ENCODE data around the gene KIAA1958. TPM values are rescaled to one million over a fixed set of nuclear protein-coding genes. Genes with fewer than 3 reads are reported as not detected.
A peak's percentile ranks its signal among the peaks of the same experiment; 100 is the strongest.

Gene KIAA1958
- total and polyA plus RNA-seq, 2 experiments from 2014 or later: 9.4 to 41.7 TPM

DNA sequence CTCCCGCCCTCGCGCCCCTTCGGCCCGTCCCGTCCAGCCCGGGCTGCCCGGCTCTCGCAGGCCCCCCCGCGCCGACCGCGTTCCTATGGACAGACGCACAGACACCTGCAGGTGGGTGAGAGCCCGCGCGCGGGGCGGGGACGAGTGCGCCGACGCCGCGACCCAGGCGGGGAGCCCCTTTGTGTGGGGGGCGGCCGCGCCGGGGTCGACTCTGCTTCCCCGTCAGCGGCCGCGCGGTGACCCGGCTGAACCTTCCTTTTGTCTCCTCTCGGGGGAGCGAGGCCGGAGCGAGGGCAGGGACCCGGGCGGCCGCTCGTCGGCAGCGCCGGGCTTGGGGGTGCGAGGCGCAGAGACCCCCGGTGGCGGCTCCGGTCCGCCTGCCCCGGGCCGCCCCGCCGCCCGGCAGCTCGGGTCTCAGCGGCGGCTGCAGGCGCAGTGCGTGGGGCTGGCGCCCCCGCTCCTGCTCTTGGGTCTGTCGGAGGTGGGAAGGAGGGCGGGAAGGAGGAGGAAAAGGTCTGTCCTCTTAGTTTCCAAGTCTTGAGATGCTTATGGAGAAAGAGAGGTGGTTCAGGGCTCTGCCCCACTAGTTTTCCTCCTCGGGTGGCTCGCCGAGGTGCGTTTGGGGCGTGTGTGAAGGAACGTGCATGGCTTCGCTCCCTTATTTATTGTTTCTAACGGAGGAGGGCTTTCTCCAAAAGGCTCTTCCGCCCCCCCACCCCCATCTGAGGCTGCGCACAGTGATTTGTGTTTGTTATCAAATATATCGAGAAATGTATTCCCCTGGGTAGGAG is 576 bp downstream of the KIAA1958 start:
- H3K36me3 ChIP-seq (ENCODE audit: insufficient read depth): no peaks in the 10 kb centered on the region
- H3K27ac ChIP-seq (ENCODE audit: low read depth): 0 out of 2 replicates have a peak overlapping the region, but pooled peaks have one; percentile 60
- DNase-seq (ENCODE audit: low spot score) (peak; percentile 71), ATAC-seq (peak; percentile 40)
- H3K9me2 ChIP-seq (ENCODE audit: insufficient read depth): no peaks in the 10 kb centered on the region
- H4K20me1 ChIP-seq (replicated peaks; ENCODE audit: insufficient read depth): peaks cover 12% of the 10 kb centered on the region
- Mint-ChIP-seq H3K4me3 (peak overlapping the region; percentile 97), H3K36me3 (ENCODE audit: low read depth) (peaks cover 3% of the 10 kb centered on the region), H3K9me3 (no peaks in the 10 kb centered on the region), H3K27me3 (ENCODE audit: insufficient read depth, low read depth, poor library complexity) (peaks cover 16% of the 10 kb centered on the region), H3K27ac (peak overlapping the region; percentile 95), H3K4me1 (peaks cover 34% of the 10 kb centered on the region)
- H3K4me3 ChIP-seq: peak overlapping the region; percentile 83
- H3F3A ChIP-seq (replicated peaks; ENCODE audit: low read depth): no peaks in the 10 kb centered on the region
- peaks cover 33% of the 10 kb centered on the region for H3K4me1 ChIP-seq (ENCODE audit: insufficient read depth)
- H3K27me3 ChIP-seq (ENCODE audit: insufficient read depth): no peaks in the 10 kb centered on the region
- TF ChIP-seq, protein P1, sequence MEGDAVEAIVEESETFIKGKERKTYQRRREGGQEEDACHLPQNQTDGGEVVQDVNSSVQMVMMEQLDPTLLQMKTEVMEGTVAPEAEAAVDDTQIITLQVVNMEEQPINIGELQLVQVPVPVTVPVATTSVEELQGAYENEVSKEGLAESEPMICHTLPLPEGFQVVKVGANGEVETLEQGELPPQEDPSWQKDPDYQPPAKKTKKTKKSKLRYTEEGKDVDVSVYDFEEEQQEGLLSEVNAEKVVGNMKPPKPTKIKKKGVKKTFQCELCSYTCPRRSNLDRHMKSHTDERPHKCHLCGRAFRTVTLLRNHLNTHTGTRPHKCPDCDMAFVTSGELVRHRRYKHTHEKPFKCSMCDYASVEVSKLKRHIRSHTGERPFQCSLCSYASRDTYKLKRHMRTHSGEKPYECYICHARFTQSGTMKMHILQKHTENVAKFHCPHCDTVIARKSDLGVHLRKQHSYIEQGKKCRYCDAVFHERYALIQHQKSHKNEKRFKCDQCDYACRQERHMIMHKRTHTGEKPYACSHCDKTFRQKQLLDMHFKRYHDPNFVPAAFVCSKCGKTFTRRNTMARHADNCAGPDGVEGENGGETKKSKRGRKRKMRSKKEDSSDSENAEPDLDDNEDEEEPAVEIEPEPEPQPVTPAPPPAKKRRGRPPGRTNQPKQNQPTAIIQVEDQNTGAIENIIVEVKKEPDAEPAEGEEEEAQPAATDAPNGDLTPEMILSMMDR (conservative IDR thresholded peaks at IDR 0.05; ENCODE audit: low read depth in 2 of 2): no peak
- peak; percentile 45; the same call in 1 of the 2 replicates for TF ChIP-seq CREB1 (CRISPR knock-in tag; IDR thresholded peaks at IDR 0.05; ENCODE audit: low read depth)
- H3K79me2 ChIP-seq (replicated peaks; ENCODE audit: insufficient read depth): peaks cover 57% of the 10 kb centered on the region
- no peak overlapping the region for H2AFZ ChIP-seq
- peak overlapping the region; percentile 85 for H3K4me2 ChIP-seq

DNA sequence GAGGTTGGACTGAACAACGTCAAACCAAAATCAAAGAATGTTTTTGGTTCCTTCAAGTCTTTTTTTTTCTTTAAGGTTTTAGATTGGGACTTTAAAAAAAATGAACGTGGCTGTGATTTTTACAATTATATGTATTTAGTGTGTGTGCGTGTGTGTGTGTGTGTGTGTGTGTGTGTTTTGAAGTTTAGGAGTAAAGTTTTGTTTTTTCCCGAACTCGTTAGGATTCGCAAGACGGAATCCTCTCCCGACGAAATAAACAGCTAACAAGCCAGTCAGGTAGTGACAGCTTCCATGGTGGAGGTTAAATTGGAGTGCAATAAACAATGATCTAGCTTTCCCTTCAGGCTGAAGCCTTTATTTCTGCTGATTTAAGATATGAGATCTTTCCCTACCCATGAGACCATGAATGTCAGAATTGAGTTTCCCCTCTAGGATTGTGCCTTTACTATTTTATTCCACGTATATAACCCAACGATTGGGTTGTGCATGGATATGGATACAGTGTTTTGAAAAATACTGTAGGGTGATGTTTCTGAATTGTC is 1.2 kb downstream of the KIAA1958 start:
- Histone ChIP-seq H3K4me3 (peak overlapping the region; percentile 83), H3F3A (replicated peaks; ENCODE audit: low read depth) (no peaks in the 10 kb centered on the region), H2AFZ (no peak overlapping the region), H3K4me1 (ENCODE audit: insufficient read depth) (peaks cover 33% of the 10 kb centered on the region), H3K36me3 (ENCODE audit: insufficient read depth) (no peaks in the 10 kb centered on the region), H3K9me2 (ENCODE audit: insufficient read depth) (no peaks in the 10 kb centered on the region), H3K27ac (ENCODE audit: low read depth) (no peak overlapping the region), H3K4me2 (peak overlapping the region; percentile 85), H4K20me1 (replicated peaks; ENCODE audit: insufficient read depth) (peaks cover 12% of the 10 kb centered on the region), H3K79me2 (replicated peaks; ENCODE audit: insufficient read depth) (peaks cover 64% of the 10 kb centered on the region), H3K27me3 (ENCODE audit: insufficient read depth) (no peaks in the 10 kb centered on the region)
- Mint-ChIP-seq H3K9me3 (peaks cover under 1% of the 10 kb centered on the region; the same call in 1 of the 3 replicates), H3K36me3 (ENCODE audit: low read depth) (peaks cover 10% of the 10 kb centered on the region), H3K4me3 (peak overlapping the region; percentile 97), H3K4me1 (peaks cover 34% of the 10 kb centered on the region), H3K27ac (peak overlapping the region; percentile 95), H3K27me3 (ENCODE audit: insufficient read depth, low read depth, poor library complexity) (peaks cover 16% of the 10 kb centered on the region)
- DNase-seq (ENCODE audit: low spot score): no peak
- no peak for TF ChIP-seq CREB1 (CRISPR knock-in tag; IDR thresholded peaks at IDR 0.05; ENCODE audit: low read depth)
- no peak for TF ChIP-seq POLR2AphosphoS5 (IDR thresholded peaks at IDR 0.05; ENCODE audit: low read depth)
- no peak for TF ChIP-seq NANOG (IDR thresholded peaks at IDR 0.05; ENCODE audit: borderline replicate concordance)
- ATAC-seq: no peak

DNA sequence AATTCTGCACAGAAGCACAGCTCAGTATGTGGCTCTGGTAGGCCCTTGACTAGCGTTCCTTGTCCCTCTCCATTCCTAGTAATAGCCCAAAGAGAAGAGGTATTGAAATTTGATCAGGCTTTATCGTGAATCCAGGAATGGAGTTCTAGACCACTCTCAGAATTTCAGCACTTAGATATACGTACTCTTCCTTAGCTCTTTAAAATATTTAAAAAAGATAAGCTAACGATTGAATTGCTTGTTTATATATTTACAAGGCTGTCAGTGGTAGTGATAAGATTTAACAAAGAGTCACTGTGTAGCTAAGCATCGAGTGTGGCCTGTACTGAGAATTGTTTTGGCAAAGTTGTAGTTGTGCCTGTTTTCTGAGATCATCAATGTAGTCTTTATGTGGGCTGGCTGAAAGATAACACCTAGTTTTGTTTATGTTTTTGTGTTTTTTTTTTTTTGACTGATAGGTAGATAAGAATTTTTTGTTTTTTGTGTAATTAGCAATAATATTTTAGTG is 2.5 kb downstream of the KIAA1958 start:
- H3F3A ChIP-seq (replicated peaks; ENCODE audit: low read depth): no peaks in the 10 kb centered on the region
- H3K4me2 ChIP-seq: peak overlapping the region; percentile 85
- ATAC-seq (peak; percentile 4; the same call in 1 of the 3 replicates), DNase-seq (ENCODE audit: low spot score) (peak; percentile 39)
- peak overlapping the region; percentile 83 for H3K4me3 ChIP-seq
- peaks cover 33% of the 10 kb centered on the region for H3K4me1 ChIP-seq (ENCODE audit: insufficient read depth)
- H3K27me3 ChIP-seq (ENCODE audit: insufficient read depth): no peaks in the 10 kb centered on the region
- Mint-ChIP-seq H3K27ac (0 out of 2 replicates have a peak overlapping the region, but pooled peaks have one; percentile 10), H3K4me1 (peaks cover 34% of the 10 kb centered on the region), H3K36me3 (ENCODE audit: low read depth) (peaks cover 22% of the 10 kb centered on the region), H3K4me3 (peak overlapping the region; percentile 62), H3K27me3 (ENCODE audit: insufficient read depth, low read depth, poor library complexity) (peaks cover 17% of the 10 kb centered on the region), H3K9me3 (peaks cover 11% of the 10 kb centered on the region; the same call in 2 of the 3 replicates)
- no peaks in the 10 kb centered on the region for H3K9me2 ChIP-seq (ENCODE audit: insufficient read depth)
- peaks cover 76% of the 10 kb centered on the region for H3K79me2 ChIP-seq (replicated peaks; ENCODE audit: insufficient read depth)
- 0 out of 2 replicates have a peak, but pooled peaks cover 4% of the 10 kb centered on the region for H3K36me3 ChIP-seq (ENCODE audit: insufficient read depth)
- H3K27ac ChIP-seq (ENCODE audit: low read depth): no peak overlapping the region
- H2AFZ ChIP-seq: no peak overlapping the region
- peaks cover 12% of the 10 kb centered on the region for H4K20me1 ChIP-seq (replicated peaks; ENCODE audit: insufficient read depth)
- TF ChIP-seq, protein P2, sequence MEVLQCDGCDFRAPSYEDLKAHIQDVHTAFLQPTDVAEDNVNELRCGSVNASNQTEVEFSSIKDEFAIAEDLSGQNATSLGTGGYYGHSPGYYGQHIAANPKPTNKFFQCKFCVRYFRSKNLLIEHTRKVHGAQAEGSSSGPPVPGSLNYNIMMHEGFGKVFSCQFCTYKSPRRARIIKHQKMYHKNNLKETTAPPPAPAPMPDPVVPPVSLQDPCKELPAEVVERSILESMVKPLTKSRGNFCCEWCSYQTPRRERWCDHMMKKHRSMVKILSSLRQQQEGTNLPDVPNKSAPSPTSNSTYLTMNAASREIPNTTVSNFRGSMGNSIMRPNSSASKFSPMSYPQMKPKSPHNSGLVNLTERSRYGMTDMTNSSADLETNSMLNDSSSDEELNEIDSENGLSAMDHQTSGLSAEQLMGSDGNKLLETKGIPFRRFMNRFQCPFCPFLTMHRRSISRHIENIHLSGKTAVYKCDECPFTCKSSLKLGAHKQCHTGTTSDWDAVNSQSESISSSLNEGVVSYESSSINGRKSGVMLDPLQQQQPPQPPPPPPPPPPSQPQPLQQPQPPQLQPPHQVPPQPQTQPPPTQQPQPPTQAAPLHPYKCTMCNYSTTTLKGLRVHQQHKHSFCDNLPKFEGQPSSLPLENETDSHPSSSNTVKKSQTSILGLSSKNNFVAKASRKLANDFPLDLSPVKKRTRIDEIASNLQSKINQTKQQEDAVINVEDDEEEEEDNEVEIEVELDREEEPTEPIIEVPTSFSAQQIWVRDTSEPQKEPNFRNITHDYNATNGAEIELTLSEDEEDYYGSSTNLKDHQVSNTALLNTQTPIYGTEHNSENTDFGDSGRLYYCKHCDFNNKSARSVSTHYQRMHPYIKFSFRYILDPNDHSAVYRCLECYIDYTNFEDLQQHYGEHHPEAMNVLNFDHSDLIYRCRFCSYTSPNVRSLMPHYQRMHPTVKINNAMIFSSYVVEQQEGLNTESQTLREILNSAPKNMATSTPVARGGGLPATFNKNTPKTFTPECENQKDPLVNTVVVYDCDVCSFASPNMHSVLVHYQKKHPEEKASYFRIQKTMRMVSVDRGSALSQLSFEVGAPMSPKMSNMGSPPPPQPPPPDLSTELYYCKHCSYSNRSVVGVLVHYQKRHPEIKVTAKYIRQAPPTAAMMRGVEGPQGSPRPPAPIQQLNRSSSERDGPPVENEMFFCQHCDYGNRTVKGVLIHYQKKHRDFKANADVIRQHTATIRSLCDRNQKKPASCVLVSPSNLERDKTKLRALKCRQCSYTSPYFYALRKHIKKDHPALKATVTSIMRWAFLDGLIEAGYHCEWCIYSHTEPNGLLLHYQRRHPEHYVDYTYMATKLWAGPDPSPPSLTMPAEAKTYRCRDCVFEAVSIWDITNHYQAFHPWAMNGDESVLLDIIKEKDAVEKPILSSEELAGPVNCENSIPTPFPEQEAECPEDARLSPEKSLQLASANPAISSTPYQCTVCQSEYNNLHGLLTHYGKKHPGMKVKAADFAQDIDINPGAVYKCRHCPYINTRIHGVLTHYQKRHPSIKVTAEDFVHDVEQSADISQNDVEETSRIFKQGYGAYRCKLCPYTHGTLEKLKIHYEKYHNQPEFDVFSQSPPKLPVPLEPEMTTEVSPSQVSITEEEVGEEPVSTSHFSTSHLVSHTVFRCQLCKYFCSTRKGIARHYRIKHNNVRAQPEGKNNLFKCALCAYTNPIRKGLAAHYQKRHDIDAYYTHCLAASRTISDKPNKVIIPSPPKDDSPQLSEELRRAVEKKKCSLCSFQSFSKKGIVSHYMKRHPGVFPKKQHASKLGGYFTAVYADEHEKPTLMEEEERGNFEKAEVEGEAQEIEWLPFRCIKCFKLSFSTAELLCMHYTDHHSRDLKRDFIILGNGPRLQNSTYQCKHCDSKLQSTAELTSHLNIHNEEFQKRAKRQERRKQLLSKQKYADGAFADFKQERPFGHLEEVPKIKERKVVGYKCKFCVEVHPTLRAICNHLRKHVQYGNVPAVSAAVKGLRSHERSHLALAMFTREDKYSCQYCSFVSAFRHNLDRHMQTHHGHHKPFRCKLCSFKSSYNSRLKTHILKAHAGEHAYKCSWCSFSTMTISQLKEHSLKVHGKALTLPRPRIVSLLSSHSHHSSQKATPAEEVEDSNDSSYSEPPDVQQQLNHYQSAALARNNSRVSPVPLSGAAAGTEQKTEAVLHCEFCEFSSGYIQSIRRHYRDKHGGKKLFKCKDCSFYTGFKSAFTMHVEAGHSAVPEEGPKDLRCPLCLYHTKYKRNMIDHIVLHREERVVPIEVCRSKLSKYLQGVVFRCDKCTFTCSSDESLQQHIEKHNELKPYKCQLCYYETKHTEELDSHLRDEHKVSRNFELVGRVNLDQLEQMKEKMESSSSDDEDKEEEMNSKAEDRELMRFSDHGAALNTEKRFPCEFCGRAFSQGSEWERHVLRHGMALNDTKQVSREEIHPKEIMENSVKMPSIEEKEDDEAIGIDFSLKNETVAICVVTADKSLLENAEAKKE (CRISPR knock-in tag; IDR thresholded peaks at IDR 0.05): no peak
